Neural progenitor cell (in vitro differentiated cells): ENCODE results near the gene CPS1.

Source experiments
- CTCF ChIP-seq: fragments of 200-600 bp; sonication (generic); IDR thresholded peaks from 2 replicates; pipeline ENCODE4 v1.5.1; 2017; ENCODE audit warnings: antibody characterized with exemption, mild to moderate bottlenecking
- EZH2 ChIP-seq: fragments of 200-600 bp; sonication (generic); IDR thresholded peaks from 2 replicates; pipeline ENCODE4 v1.6.1; 2017; ENCODE audit warnings: antibody characterized with exemption, mild to moderate bottlenecking, moderate library complexity
- EZH2phosphoT487 ChIP-seq: fragments of 200-600 bp; sonication (generic); IDR thresholded peaks from 2 replicates; pipeline ENCODE4 v1.6.1; 2017; ENCODE audit warnings: antibody characterized with exemption

- TF ChIP-seq CTCF = no peak
- no peak for TF ChIP-seq EZH2phosphoT487
- no peak for TF ChIP-seq EZH2
Observed at GRCh38 chr2:210539578-210540416, 16.6 kb upstream of the CPS1 start.
